HG03095 (cell line): ENCODE measurements around the gene ZCCHC24.

ENCODE experiments used
- ATAC-seq: cut with Tn5 transposase; IDR thresholded peaks from one replicate; pipeline ENCODE4 v1.9.1; 2021; ENCODE audit warnings: moderate library complexity; ENCODE audit not compliant: unreplicated experiment

The ZCCHC24 gene

DNA sequence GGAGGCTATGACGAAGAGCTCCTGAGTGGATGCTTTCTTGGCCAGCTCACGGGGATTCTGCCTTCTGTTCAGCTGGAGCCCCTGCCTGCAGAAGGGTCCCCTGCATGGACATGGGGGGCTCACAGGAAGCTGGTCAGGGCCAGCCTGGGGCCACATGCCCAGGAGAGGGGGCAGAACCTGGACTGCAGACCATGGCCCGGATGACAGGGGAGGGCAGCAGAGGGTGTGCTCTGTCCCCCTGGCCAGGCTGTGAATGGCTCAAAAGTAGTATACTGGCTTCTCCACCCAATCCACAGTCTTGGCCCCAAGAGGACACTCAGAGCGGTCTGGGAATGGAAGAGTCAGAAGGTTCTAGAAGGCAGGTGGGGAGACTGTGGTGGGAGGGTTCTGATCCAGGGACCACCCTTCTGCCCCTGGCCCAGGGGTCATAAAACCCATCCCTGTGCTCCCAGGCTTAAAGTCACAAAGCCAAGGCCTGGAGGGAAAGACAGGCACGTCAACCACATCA, 57.9 kb downstream of the ZCCHC24 start:
- ATAC-seq = no peak

- ATAC-seq = no peak
Observed at GRCh38 chr10:79386637-79387465, 58.6 kb downstream of the ZCCHC24 start.

DNA sequence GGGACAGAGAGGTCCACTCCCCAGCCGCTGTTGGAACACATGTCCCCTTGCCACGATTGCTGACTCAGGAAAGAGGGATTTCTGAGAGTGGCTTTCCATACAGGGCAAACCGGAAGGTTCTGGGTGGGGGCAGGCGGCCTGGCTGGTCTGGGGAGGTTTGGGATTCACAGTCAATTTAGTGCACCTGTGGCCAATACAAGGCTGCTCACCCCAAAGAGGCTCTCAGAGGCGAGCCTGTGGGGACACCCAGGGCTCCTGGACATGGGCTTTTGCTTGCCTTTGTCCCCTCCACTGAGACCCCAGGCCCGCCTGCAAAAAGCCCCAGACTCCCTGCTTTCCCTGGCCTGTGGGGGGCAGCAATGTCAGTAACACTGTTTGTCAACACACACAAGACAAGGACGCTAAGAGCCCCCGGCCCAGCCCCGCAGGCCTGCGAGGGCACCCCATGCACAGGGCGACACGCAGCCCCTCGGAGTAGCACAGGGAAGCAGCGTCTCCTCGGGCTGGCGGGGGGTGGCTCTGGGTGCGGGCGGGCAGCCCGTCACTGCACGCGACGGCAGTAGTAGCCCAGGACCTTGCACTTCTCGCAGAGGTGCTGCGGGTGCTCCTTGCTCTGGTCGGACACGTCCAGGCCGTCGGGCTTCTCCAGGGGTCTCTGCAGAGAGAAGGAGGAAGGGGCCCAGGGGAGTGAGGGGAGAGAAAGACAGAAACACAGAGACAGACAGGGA, 59.5 kb downstream of the ZCCHC24 start:
- no peak for ATAC-seq

DNA sequence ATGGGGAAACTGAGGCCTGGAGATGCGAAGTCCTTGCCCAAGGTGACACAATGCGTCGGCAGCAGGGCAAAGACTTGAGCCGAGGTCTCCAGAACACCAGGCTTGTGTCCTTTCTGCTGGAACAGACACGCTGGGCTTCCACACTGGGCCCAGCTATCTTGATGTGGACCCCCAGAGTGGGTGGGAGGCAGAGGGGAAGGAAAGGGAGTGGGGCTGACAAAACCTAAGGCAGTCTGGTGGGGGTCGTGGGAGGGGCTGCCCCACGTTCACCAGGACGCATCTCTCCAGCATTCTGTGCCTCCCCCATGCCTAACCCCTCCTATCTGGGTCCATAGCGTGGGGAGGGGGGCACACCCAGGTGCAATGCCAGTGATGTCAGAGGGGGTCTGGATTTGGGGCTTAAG, 60.0 kb downstream of the ZCCHC24 start:
- no peak for ATAC-seq

DNA sequence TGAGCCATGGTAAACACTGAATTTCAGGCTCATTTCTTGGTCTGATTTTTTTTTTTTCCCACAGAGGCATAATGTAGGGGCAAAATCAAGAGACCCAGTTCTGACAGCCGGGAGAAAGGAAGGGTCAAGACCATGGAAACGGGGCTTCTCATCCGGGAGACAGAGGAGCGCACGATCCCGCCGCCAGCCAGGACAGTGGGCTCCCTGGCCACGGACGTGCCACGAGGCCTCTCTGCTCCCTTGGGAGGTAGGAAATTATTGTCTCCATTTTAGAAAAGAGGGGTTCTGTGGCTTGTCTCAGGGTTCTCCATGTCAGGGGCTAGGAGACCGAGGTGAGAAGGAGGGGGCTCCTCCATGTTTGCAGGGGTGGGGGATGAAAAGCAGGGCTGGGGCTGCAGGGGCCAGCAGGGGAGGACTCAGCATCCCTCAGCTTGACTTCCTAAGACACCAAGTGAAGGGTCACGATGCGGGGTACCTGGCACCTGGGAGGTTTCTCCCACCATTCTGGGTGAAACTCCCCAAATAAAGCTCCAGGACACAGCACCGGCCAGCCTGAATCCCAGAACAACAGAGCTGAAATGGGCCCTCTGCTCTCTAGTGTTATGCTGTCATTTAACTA, 60.5 kb downstream of the ZCCHC24 start:
- ATAC-seq = no peak

- no peak for ATAC-seq
Observed at GRCh38 chr10:79383974-79384606, 61.3 kb downstream of the ZCCHC24 start.

DNA sequence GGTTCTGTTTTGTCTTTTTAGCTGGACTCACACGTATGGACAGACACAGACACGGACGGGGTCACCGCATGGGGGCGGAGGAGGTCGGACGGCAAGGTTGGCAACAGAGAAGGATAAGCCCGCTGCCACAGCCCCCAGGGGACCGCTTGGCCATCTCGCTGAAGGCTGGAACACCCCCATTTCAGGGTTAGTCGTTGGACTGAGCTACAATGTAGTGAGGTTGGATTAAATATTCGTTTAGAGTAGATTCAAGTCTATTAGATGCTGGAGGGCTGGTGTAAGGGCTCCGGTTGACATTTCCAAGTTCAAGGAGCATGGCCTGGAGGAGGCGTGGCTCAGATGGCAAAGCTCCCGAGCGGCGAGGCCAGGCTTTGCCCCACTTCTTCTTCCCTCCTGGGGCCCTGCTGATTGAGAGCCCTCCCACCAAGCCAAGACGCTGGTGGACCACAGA, 62.9 kb downstream of the ZCCHC24 start:
- no peak for ATAC-seq

DNA sequence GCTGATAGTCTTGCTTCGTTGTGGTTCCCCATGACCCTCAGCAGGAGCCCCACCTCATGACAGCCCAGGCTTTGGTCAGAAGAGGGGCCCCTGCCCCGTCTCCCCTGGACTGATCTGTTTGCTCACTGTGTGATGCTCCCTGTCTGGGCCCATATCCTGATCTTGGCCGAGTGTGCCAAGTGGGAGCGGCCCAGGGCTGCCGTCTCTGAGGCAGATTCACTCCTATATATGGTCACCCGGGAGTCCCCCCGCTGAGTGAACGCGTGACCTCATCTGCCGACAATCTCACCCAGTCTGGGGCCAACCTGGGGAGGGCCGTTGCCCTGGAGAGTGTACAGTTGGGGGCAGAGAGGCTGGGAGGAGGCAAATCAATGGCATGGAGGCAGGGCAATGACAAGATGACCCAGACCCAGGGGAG, 63.6 kb downstream of the ZCCHC24 start:
- no peak for ATAC-seq

DNA sequence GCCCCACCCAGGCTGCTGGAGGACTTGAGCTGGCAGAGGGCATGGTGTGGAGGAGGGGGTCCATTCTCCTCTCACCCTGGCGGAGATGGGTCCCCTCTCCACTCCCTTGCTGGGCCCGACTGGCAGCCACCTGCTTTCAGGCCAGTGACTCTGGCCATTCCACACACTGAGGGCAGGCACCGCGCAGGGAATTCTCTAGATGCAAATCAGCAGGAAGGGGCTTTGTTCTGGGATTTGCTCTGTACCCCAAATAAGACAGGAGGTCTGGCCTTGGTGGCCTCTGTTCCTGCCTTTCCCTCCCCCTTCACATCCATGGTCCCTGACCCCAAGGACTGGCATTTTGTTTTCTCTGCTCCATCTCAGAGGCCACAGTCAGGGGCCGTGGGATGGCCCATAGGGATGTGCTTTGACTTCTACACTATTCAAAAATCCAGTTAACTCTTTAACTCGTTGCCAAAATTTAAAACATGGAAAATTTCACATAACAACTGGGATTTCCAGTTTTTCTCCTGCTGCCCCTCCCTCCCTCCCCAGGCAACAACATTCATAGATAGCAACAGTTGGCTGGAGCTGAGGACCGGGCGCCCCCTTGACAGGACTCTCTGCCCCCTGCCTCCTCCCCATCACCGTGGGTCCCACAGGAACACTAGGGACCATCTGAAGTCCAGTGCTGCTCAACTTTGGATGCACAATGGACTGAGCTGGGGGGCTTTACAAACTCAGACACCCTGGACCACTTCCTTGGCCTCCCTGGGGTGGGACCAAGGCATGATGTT, 64.3 kb downstream of the ZCCHC24 start:
- no peak for ATAC-seq

- no peak for ATAC-seq
Observed at GRCh38 chr10:79380125-79380945, 65.1 kb downstream of the ZCCHC24 start.

DNA sequence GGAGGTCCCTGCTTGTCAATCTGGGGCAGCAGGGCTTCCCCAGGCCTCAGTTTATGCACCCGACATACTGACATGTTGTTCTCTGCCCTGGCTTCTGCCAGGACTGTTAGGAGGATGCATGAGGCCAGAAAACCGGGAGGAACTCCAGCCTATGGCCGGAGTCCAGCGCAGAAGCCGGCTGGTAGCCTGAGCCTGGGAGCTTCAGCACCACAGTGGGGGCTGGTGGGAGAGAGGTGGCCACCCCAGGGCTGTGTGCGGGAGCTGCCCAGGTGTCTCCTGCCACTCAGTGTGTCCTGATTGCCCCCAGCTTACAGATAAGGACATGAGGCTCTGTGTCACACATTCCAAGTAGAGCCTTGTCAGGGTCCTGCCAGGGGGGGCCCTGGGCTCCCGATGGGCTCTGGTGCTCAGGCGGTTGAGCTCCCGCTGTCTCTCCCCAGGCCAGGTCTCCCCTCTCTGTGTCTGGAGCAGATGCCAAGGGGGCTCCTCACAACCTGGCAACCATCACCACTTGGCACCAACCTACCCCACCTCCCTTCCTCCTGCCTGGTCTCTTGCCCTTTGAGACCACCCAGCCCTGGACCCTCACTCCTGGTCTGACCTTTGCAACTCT, 65.8 kb downstream of the ZCCHC24 start:
- no peak for ATAC-seq

DNA sequence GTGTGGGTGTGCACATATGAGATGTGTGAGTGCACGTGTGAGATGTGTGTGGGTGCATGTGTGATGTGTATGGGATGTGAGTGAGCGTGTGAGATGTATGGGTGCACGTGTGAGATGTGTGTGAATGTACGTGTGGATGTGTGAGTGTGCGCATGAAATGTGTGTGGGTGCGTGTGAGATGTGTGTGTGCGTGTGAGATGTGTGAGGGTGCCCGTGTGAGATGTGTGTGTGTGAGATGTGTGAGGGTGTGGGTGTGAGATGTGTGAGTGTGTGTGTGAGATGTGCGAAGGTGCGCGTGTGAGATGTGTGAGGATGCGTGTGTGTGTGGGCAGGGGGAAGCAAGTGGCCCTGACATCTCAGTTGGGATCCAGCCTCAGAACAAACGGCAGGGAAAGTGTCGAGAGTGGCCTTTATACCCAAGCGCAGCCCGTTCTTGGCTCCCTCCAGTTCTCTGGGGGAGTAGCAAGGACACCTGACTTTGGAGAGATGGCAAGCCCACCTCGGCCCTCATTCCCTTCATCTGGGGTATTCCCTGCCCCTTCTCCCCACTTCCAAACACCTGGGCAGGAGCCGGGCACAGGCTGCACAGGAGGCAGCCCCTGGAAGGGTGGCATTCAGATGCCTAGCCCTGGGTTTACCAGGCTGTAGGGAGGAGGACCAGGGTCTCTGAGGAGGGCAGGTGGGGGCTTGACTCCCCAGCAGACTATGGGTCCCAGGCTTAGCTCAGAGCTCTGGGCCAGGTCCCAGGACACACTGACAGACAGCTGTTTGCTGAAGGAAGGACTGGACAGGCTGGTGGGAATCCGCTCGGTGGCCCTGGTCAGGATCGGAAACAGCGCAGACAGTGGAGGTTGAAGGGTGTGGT, 66.5 kb downstream of the ZCCHC24 start:
- no peak for ATAC-seq

DNA sequence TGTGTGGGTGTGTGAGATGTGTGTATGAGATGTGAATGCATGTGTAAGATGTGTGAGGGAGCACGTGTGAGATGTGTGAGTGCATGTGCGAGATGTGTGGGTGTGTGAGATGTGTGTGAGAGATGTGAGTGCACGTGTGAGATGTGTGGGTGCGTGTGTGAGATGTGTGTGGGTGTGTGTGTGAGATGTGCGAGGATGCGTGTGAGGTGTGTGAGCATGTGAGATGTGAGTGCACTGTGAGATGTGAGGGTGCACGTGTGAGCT, 67.1 kb downstream of the ZCCHC24 start:
- no peak for ATAC-seq

DNA sequence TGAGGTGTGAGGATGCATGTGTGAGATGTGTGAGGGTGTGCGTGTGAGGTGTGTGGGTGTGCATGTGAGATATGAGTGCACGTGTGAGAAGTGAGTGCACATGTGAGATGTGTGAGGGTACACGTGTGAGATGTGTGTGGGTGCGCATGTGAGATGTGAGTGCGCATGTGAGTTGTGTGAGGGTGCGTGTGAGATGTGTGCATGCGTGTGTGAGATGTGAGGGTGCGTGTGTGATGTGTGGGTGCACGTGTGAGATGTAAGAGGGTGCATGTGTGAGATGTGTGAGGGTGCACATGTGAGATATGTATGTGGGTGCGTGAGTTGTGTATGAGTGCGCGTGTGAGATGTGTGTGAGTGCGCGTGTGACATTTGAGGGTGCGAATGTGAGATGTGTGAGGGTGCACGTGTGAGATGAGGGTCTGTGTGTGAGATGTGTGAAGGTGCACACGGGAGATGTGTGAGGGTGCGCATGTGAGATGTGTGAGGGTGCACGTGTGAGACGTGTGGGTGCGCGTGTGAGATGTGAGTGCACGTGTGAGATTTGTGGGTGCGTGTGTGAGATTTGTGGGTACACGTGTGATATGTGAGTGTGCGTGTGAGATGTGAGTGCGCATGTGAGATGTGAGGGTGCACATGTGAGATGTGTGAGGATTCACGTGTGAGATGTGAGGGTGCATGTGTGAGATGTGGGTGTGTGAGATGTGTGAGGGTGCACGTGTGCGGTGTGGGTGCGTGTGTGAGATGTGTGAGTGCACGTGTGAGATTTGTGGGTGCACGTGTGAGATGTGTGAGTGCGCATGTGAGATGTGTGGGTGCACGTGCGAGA, 67.7 kb downstream of the ZCCHC24 start:
- ATAC-seq = no peak

GRCh38 chr10:79376751-79377556, 68.5 kb downstream of the ZCCHC24 start:
- ATAC-seq = no peak

DNA sequence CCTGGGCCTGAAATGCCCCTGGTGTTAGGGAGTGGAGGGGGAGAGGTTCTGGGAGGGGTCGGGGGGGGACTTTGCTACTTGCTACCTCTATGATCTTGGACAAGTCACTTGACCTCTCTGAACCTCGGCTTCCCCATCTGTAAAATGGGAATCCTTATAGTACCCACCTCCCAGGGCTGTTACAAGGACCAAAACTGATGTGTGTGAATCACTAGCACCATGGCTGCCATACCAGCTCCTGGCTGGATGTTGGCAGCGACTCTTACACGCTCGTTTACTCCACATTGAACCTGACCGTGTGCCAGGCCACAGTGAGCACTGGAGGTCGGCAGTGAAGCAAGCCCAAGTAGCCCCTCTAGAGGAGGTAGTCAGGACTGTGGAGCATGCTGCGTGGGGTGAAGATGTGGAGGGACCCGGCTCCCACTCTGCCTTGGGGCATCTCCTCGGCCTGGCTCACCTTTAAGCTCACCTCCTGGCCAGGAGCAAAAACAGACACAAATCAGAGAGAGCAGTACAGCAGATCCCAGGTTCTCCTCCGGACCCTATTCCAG, 69.3 kb downstream of the ZCCHC24 start:
- no peak for ATAC-seq
